H9 (cell line): Measurements from ENCODE around the gene ATP8A2. TPM values are rescaled to one million over a fixed set of nuclear protein-coding genes. Genes with fewer than 3 reads are reported as not detected.

Experiments
- DNase-seq: peaks from one replicate; pipeline ENCODE4 v3.0.0-alpha.2; 2017
- H2AFZ ChIP-seq: one replicate; pipeline ENCODE4 v1.6.1; 2013; ENCODE audit warnings: mild to moderate bottlenecking, low read length, control low read depth, moderate library complexity
- H2AK5ac ChIP-seq: 2 replicates; pipeline ENCODE4 v1.6.1; 2013; ENCODE audit warnings: low read length, control low read depth, mixed read lengths; ENCODE audit not compliant: insufficient read length
- H2BK120ac ChIP-seq: one replicate; pipeline ENCODE4 v1.6.1; 2013; ENCODE audit warnings: low read depth, mild to moderate bottlenecking, low read length, control low read depth, inconsistent platforms; ENCODE audit not compliant: poor library complexity, severe bottlenecking
- H2BK12ac ChIP-seq: 2 replicates; pipeline ENCODE4 v1.6.1; 2013; ENCODE audit warnings: low read length, control low read depth, mixed read lengths, low read depth; ENCODE audit not compliant: insufficient read length
- H2BK15ac ChIP-seq: 2 replicates; pipeline ENCODE4 v1.6.1; 2013; ENCODE audit warnings: low read depth, low read length, control low read depth
- H2BK20ac ChIP-seq: one replicate; pipeline ENCODE4 v1.6.1; 2013; ENCODE audit warnings: low read depth, mild to moderate bottlenecking, low read length, control low read depth, inconsistent platforms; ENCODE audit not compliant: poor library complexity, severe bottlenecking
- H2BK5ac ChIP-seq: 2 replicates; pipeline ENCODE4 v1.6.1; 2013; ENCODE audit warnings: low read length, control low read depth, mixed read lengths; ENCODE audit not compliant: insufficient read length
- H3K14ac ChIP-seq: 2 replicates; pipeline ENCODE4 v1.6.1; 2013; ENCODE audit warnings: low read length, control low read depth; ENCODE audit not compliant: insufficient read depth
- H3K18ac ChIP-seq: 2 replicates; pipeline ENCODE4 v1.6.1; 2013; ENCODE audit warnings: low read depth, mild to moderate bottlenecking, mixed read lengths, low read length, control low read depth; ENCODE audit not compliant: insufficient read length
- H3K23ac ChIP-seq: 2 replicates; pipeline ENCODE4 v1.6.1; 2013; ENCODE audit warnings: low read length, control low read depth, mixed read lengths, low read depth; ENCODE audit not compliant: insufficient read length
- H3K23me2 ChIP-seq: 2 replicates; pipeline ENCODE4 v1.6.1; 2013; ENCODE audit warnings: low read depth, mild to moderate bottlenecking, mixed read lengths, low read length, control low read depth; ENCODE audit not compliant: insufficient read length, poor library complexity, severe bottlenecking
- H3K27ac ChIP-seq: 2 replicates; pipeline ENCODE4 v1.5.1; 2013; ENCODE audit warnings: low read length, control low read depth, mixed read lengths, low read depth; ENCODE audit not compliant: insufficient read length
- H3K27me3 ChIP-seq: 2 replicates; pipeline ENCODE4 v1.6.1; 2013; ENCODE audit warnings: low read length, control low read depth, inconsistent platforms; ENCODE audit not compliant: insufficient read depth
- H3K4ac ChIP-seq: 2 replicates; pipeline ENCODE4 v1.6.1; 2013; ENCODE audit warnings: low read depth, mild to moderate bottlenecking, control low read depth, inconsistent platforms, low read length, moderate library complexity
- H3K4me1 ChIP-seq: 2 replicates; pipeline ENCODE4 v1.6.1; 2013; ENCODE audit warnings: low read length, control low read depth, inconsistent platforms; ENCODE audit not compliant: insufficient read depth
- H3K4me2 ChIP-seq: 2 replicates; pipeline ENCODE4 v1.6.1; 2013; ENCODE audit warnings: low read length, control low read depth, mixed read lengths; ENCODE audit not compliant: insufficient read length, insufficient read depth
- H3K56ac ChIP-seq: 2 replicates; pipeline ENCODE4 v1.6.1; 2013; ENCODE audit warnings: low read depth, mild to moderate bottlenecking, mixed read lengths, low read length, control low read depth; ENCODE audit not compliant: insufficient read length
- H3K79me1 ChIP-seq: 2 replicates; pipeline ENCODE4 v1.6.1; 2013; ENCODE audit warnings: low read depth, mild to moderate bottlenecking, moderate library complexity, low read length, control low read depth, inconsistent platforms; ENCODE audit not compliant: insufficient read depth, poor library complexity, severe bottlenecking
- H3K79me2 ChIP-seq: 2 replicates; pipeline ENCODE4 v1.6.1; 2013; ENCODE audit warnings: low read length, control low read depth, inconsistent platforms; ENCODE audit not compliant: insufficient read depth
- H3K9ac ChIP-seq: 2 replicates; pipeline ENCODE4 v1.6.1; 2013; ENCODE audit warnings: low read length, control low read depth, mixed read lengths; ENCODE audit not compliant: insufficient read length; ENCODE audit errors: extremely low read depth
- H3K9me3 ChIP-seq: one replicate; pipeline ENCODE4 v1.6.1; 2013; ENCODE audit warnings: low read depth, low read length, inconsistent platforms; ENCODE audit not compliant: control insufficient read depth
- H3T11ph ChIP-seq: one replicate; pipeline ENCODE4 v1.6.1; 2013; ENCODE audit warnings: mild to moderate bottlenecking, low read length, control low read depth, inconsistent platforms
- H4K20me1 ChIP-seq: one replicate; pipeline ENCODE4 v1.6.1; 2013; ENCODE audit not compliant: control insufficient read depth, insufficient read length, insufficient read depth
- H4K5ac ChIP-seq: 2 replicates; pipeline ENCODE4 v1.6.1; 2013; ENCODE audit warnings: low read depth, mild to moderate bottlenecking, mixed read lengths, low read length, control low read depth; ENCODE audit not compliant: insufficient read length
- H4K8ac ChIP-seq: replicated peaks from 2 replicates; pipeline ENCODE4 v1.6.1; 2013; ENCODE audit warnings: low read length, control low read depth, mixed read lengths, low read depth; ENCODE audit not compliant: insufficient read length
- H4K91ac ChIP-seq: 2 replicates; pipeline ENCODE4 v1.6.1; 2013; ENCODE audit warnings: low read depth, mild to moderate bottlenecking, moderate library complexity, mixed read lengths, low read length, control low read depth; ENCODE audit not compliant: insufficient read length
- H3K27ac Mint-ChIP-seq, 3 experiments: 2 replicates in 2 of 3; 3 replicates in 1 of 3; pipeline ENCODE4 v1.8.0; 2020 to 2021; ENCODE audit warnings: mixed read lengths in 3 of 3, mild to moderate bottlenecking in 1 of 3, moderate library complexity in 1 of 3
- H3K27me3 Mint-ChIP-seq: 2 replicates; pipeline ENCODE4 v1.8.0; 2021; ENCODE audit warnings: low read depth, mild to moderate bottlenecking, moderate library complexity, mixed read lengths
- H3K36me3 Mint-ChIP-seq, 3 experiments: 2 replicates in 2 of 3; 3 replicates in 1 of 3; pipeline ENCODE4 v1.8.0; 2020 to 2021; ENCODE audit warnings: low read depth in 3 of 3, mixed read lengths in 3 of 3; ENCODE audit not compliant: insufficient read depth in 1 of 3
- H3K4me1 Mint-ChIP-seq, 2 experiments: 2 replicates each; pipeline ENCODE4 v1.8.0; 2020; ENCODE audit warnings: mixed read lengths in 2 of 2
- H3K4me3 Mint-ChIP-seq, 2 experiments: 2 replicates in 1 of 2; 3 replicates in 1 of 2; pipeline ENCODE4 v1.8.0; 2020 to 2021; ENCODE audit warnings: mild to moderate bottlenecking in 2 of 2, mixed read lengths in 2 of 2, moderate library complexity in 1 of 2
- H3K9me3 Mint-ChIP-seq, 2 experiments: 2 replicates in 1 of 2; 3 replicates in 1 of 2; pipeline ENCODE4 v1.8.0; 2020; ENCODE audit warnings: mild to moderate bottlenecking in 2 of 2, mixed read lengths in 2 of 2, moderate library complexity in 1 of 2
- CTCF ChIP-seq: fragments of 200-600 bp; sonication (generic); conservative IDR thresholded peaks from 3 replicates; pipeline ENCODE4 v1.8.0; 2021; ENCODE audit warnings: antibody characterized with exemption, mild to moderate bottlenecking
- WGBS: extraction: QIAGEN DNeasy Blood & Tissue Kit; methylation state at CpG from one replicate; pipeline ENCODE4 v1.1.7; 2013; ENCODE audit warnings: missing lambda C conversion rate, low lambda C conversion rate, mixed read lengths; ENCODE audit not compliant: insufficient read length; ENCODE audit errors: extremely low coverage; 5-methylcytosine and 5-hydroxymethylcytosine counted together
- total RNA-seq: library from RNA; stranded (reverse); gene quantifications from 2 replicates; pipeline ENCODE4 v1.2.1, GENCODE V29; 2021

Gene ATP8A2
- total RNA-seq, 1 experiment from 2014 or later: 18.2 TPM

DNA sequence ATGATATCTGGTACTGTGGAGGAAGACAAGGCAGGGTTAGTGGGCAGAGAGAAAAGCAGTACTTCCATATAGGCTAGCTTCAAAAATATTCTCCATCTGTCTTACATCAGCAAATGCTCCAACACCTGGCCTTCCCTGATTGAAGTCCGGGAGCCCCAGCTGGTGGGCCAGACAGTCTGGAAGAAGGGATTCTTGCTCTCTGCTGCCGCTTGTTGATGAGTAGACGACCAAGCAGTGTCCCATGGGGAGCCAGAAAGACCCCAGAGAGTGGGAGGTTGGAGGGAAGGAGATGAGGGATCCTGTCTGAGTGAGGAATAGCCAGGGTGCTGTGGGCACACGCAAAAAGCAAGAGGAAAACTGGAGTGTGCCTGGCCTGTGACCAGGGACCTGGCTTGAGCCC, 95.1 kb downstream of the ATP8A2 start:
- Mint-ChIP-seq H3K27ac (no peak overlapping the region), H3K4me1 (peaks cover 14 to 27% of the 10 kb centered on the region in 2 experiments; a peak in 3 of 4 replicates), H3K36me3 (no peaks in the 10 kb centered on the region), H3K4me3 (no peak overlapping the region), H3K27me3 (peaks cover 31% of the 10 kb centered on the region), H3K9me3 (no peaks in the 10 kb centered on the region)
- Histone ChIP-seq H3K9ac (no peak overlapping the region), H3K4me2 (no peak overlapping the region), H4K20me1 (no peaks in the 10 kb centered on the region), H2BK120ac (no peak overlapping the region), H3K9me3 (no peaks in the 10 kb centered on the region), H4K5ac (no peak overlapping the region), H3K79me2 (0 out of 2 replicates have a peak, but pooled peaks cover 2% of the 10 kb centered on the region), H4K91ac (no peak overlapping the region), H2BK15ac (no peak overlapping the region), H3K56ac (no peak overlapping the region), H3K23me2 (peaks cover 8% of the 10 kb centered on the region), H2BK12ac (no peak overlapping the region), H4K8ac (no peak overlapping the region), H3K4ac (no peak overlapping the region), H3K23ac (no peak overlapping the region), H3K27me3 (peaks cover 2% of the 10 kb centered on the region; the same call in 1 of the 2 replicates), H3K18ac (no peak overlapping the region), H2AK5ac (no peak overlapping the region), H2BK5ac (no peak overlapping the region), H2AFZ (no peak overlapping the region), H3K79me1 (no peaks in the 10 kb centered on the region), H3T11ph (no peak overlapping the region), H3K14ac (no peak overlapping the region), H3K4me1 (peaks cover 4% of the 10 kb centered on the region; the same call in 1 of the 2 replicates), H2BK20ac (no peak overlapping the region), H3K27ac (no peak overlapping the region)
- peak; percentile 27; the same call in 1 of the 3 replicates for TF ChIP-seq CTCF
- no peak for DNase-seq
- WGBS: no CpG with 5 or more reads among the region's 4 CpGs
